OCI-LY1 (cell line): ENCODE results near the gene RNF11.

Experiments used
- H2AFZ ChIP-seq: fragments of 200-600 bp; sonication (generic), shearing (Covaris generic); 2 replicates; pipeline ENCODE4 v1.6.0; 2014; ENCODE audit warnings: antibody characterized with exemption, mild to moderate bottlenecking, low read length
- H3F3A ChIP-seq: fragments of 200-600 bp; sonication (generic), shearing (Covaris generic); 2 replicates; pipeline ENCODE4 v1.6.0; 2014; ENCODE audit warnings: mild to moderate bottlenecking, antibody characterized with exemption, low read length, moderate library complexity; ENCODE audit not compliant: insufficient read depth
- H3K27ac ChIP-seq: fragments of 200-600 bp; sonication (generic); 2 replicates; pipeline ENCODE4 v1.5.1; 2014; ENCODE audit warnings: low read length, mixed run types, mild to moderate bottlenecking, low read depth; ENCODE audit not compliant: poor library complexity, severe bottlenecking
- H3K27me3 ChIP-seq: fragments of 200-600 bp; sonication (generic); 2 replicates; pipeline ENCODE4 v1.6.0; 2014; ENCODE audit warnings: antibody characterized with exemption, mild to moderate bottlenecking, low read length, moderate library complexity; ENCODE audit not compliant: insufficient read depth
- H3K36me3 ChIP-seq: fragments of 200-600 bp; sonication (generic); 2 replicates; pipeline ENCODE4 v1.6.1; 2014; ENCODE audit warnings: mild to moderate bottlenecking, antibody characterized with exemption, low read length, moderate library complexity, mixed read lengths; ENCODE audit not compliant: insufficient read depth
- H3K4me1 ChIP-seq: fragments of 200-600 bp; sonication (generic); 2 replicates; pipeline ENCODE4 v1.5.1; 2014; ENCODE audit warnings: mild to moderate bottlenecking, low read length, moderate library complexity; ENCODE audit not compliant: insufficient read depth, severe bottlenecking
- H3K4me2 ChIP-seq: fragments of 200-600 bp; sonication (generic), shearing (Covaris generic); 2 replicates; pipeline ENCODE4 v1.6.1; 2014; ENCODE audit warnings: low read length
- H3K4me3 ChIP-seq: fragments of 200-600 bp; sonication (generic); 2 replicates; pipeline ENCODE4 v1.5.1; 2014; ENCODE audit warnings: low read length, low read depth, mild to moderate bottlenecking, mixed read lengths; ENCODE audit not compliant: poor library complexity, severe bottlenecking
- H3K79me2 ChIP-seq: fragments of 200-600 bp; shearing (Covaris generic); 2 replicates; pipeline ENCODE4 v1.6.1; 2016; ENCODE audit warnings: mixed run types, low read length, mixed read lengths; ENCODE audit not compliant: insufficient read depth
- H3K9ac ChIP-seq: fragments of 200-600 bp; sonication (generic), shearing (Covaris generic); 2 replicates; pipeline ENCODE4 v1.6.1; 2014; ENCODE audit warnings: mild to moderate bottlenecking, low read length, mixed read lengths
- H3K9me2 ChIP-seq: fragments of 200-600 bp; sonication (generic), shearing (Covaris generic); 2 replicates; pipeline ENCODE4 v1.6.1; 2014; ENCODE audit warnings: low read depth, mild to moderate bottlenecking, low read length, mixed read lengths
- H3K9me3 ChIP-seq: fragments of 200-600 bp; shearing (Covaris generic); 2 replicates; pipeline ENCODE4 v1.6.1; 2014; ENCODE audit warnings: low read length, mixed read lengths
- H4K20me1 ChIP-seq: fragments of 200-600 bp; sonication (generic), shearing (Covaris generic); 2 replicates; pipeline ENCODE4 v1.6.0; 2016; ENCODE audit warnings: mild to moderate bottlenecking, low read length; ENCODE audit not compliant: insufficient read depth
- CTCF ChIP-seq: fragments of 200-600 bp; sonication (generic), shearing (Covaris generic); IDR thresholded peaks from 2 replicates; pipeline ENCODE4 v1.5.1; 2017; ENCODE audit warnings: mild to moderate bottlenecking, antibody characterized with exemption, low read length, moderate library complexity, mixed read lengths
- EZH2 ChIP-seq: fragments of 200-600 bp; sonication (generic), shearing (Covaris generic); IDR thresholded peaks from 2 replicates; pipeline ENCODE4 v1.8.0; 2017; ENCODE audit warnings: borderline replicate concordance, mixed run types, mild to moderate bottlenecking, antibody characterized with exemption, low read length, moderate library complexity, mixed read lengths

Gene RNF11

GRCh38 chr1:51320967-51321923, 85.2 kb downstream of the RNF11 start:
- Histone ChIP-seq H3K4me3 (no peak overlapping the region), H3K9me3 (no peaks in the 10 kb centered on the region), H3K79me2 (no peaks in the 10 kb centered on the region), H3K36me3 (no peaks in the 10 kb centered on the region), H4K20me1 (no peaks in the 10 kb centered on the region), H3K27ac (no peak overlapping the region), H2AFZ (no peak overlapping the region), H3K4me1 (no peaks in the 10 kb centered on the region), H3K9ac (no peak overlapping the region), H3K27me3 (no peaks in the 10 kb centered on the region), H3F3A (no peaks in the 10 kb centered on the region), H3K9me2 (no peaks in the 10 kb centered on the region), H3K4me2 (no peak overlapping the region)
- TF ChIP-seq CTCF (no peak), EZH2 (no peak)

GRCh38 chr1:51321924-51322280, 85.8 kb downstream of the RNF11 start:
- H4K20me1 ChIP-seq: no peaks in the 10 kb centered on the region
- no peaks in the 10 kb centered on the region for H3K9me2 ChIP-seq
- H2AFZ ChIP-seq: no peak overlapping the region
- no peaks in the 10 kb centered on the region for H3K79me2 ChIP-seq
- H3K9me3 ChIP-seq: no peaks in the 10 kb centered on the region
- no peak overlapping the region for H3K9ac ChIP-seq
- no peaks in the 10 kb centered on the region for H3K27me3 ChIP-seq
- H3K36me3 ChIP-seq: no peaks in the 10 kb centered on the region
- no peaks in the 10 kb centered on the region for H3F3A ChIP-seq
- no peaks in the 10 kb centered on the region for H3K4me1 ChIP-seq
- no peak overlapping the region for H3K27ac ChIP-seq
- H3K4me3 ChIP-seq: no peak overlapping the region
- no peak overlapping the region for H3K4me2 ChIP-seq
- TF ChIP-seq EZH2 (no peak), CTCF (no peak)

- Histone ChIP-seq H3K9me3 (no peaks in the 10 kb centered on the region), H3K27ac (no peak overlapping the region), H4K20me1 (no peaks in the 10 kb centered on the region), H2AFZ (no peak overlapping the region), H3K79me2 (no peaks in the 10 kb centered on the region), H3K27me3 (no peaks in the 10 kb centered on the region), H3F3A (no peaks in the 10 kb centered on the region), H3K9ac (no peak overlapping the region), H3K4me3 (no peak overlapping the region), H3K4me2 (no peak overlapping the region), H3K36me3 (no peaks in the 10 kb centered on the region), H3K9me2 (no peaks in the 10 kb centered on the region), H3K4me1 (no peaks in the 10 kb centered on the region)
- TF ChIP-seq CTCF: no peak
- no peak for TF ChIP-seq EZH2
Observed at GRCh38 chr1:51322417-51323101, 86.5 kb downstream of the RNF11 start.
